Prostate gland (tissue), 2 donors: Measurements from ENCODE around the gene EXOC3.

Source experiments
- CTCF ChIP-seq, 4 experiments: fragments of 200-600 bp in 2 of 4; fragments of 450-650 bp in 2 of 4; sonication (generic) in 2 of 4; IDR thresholded peaks; 1 replicate in 3 of 4; 2 replicates in 1 of 4; pipeline ENCODE4 v1.5.1; 2016 to 2019; ENCODE audit warnings: antibody characterized with exemption in 4 of 4, mild to moderate bottlenecking in 2 of 4, moderate library complexity in 2 of 4
- POLR2A ChIP-seq: fragments of 450-650 bp; IDR thresholded peaks from one replicate; pipeline ENCODE4 v1.6.1; 2016; ENCODE audit warnings: antibody characterized with exemption, mild to moderate bottlenecking

- TF ChIP-seq CTCF (IDR thresholded peaks at IDR 0.05) (no peak), POLR2A (no peak)
Measured at GRCh38 chr5:453725-454481, 10.9 kb downstream of the EXOC3 start.
